Esophagus squamous epithelium (tissue), 4 donors: ENCODE results near the gene CA11.

Source experiments
- POLR2A ChIP-seq, 4 donors: fragments of 450-650 bp; IDR thresholded peaks; one replicate each; pipeline ENCODE4 v1.6.1; 2017; ENCODE audit warnings: antibody characterized with exemption in 4 of 4, mild to moderate bottlenecking in 4 of 4, moderate library complexity in 3 of 4
- TF ChIP-seq, protein P1 (sequence below), 6 experiments: fragments of 450-650 bp in 4 of 6; fragments of 200-600 bp in 2 of 6; sonication (generic) in 2 of 6; IDR thresholded peaks; one replicate each; pipeline ENCODE4 v1.5.1; 2016 to 2019; ENCODE audit warnings: antibody characterized with exemption in 6 of 6, mild to moderate bottlenecking in 4 of 6, moderate library complexity in 4 of 6

DNA sequence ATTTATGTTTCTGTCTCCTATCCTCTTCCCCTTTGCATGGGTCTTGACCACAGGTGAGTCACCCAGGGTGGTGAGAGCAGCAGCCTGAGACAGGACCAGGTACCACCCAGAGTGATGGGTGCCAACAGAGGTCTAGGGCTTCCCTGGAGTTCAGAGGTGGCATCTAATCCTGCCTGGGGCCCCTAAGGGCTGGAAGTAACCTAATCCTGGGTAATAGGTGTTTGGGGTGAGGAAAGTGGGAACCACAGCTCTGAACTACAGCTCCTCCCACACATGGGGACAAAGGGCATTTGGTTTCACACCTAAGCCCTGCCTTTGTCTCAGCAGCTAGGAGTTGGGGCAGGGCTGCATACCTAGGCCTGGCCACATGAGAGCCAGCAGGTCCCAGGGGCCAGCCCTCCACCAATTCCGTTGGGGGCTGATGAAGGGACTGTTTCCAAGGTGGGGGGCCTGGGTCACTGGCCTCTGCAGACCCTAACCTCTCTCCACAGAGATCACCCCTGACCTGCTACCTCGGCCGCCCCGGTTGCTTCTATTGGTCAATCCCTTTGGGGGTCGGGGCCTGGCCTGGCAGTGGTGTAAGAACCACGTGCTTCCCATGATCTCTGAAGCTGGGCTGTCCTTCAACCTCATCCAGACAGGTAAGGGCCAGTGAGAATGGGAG is 18.7 kb downstream of the CA11 start:
- TF ChIP-seq, protein P1, sequence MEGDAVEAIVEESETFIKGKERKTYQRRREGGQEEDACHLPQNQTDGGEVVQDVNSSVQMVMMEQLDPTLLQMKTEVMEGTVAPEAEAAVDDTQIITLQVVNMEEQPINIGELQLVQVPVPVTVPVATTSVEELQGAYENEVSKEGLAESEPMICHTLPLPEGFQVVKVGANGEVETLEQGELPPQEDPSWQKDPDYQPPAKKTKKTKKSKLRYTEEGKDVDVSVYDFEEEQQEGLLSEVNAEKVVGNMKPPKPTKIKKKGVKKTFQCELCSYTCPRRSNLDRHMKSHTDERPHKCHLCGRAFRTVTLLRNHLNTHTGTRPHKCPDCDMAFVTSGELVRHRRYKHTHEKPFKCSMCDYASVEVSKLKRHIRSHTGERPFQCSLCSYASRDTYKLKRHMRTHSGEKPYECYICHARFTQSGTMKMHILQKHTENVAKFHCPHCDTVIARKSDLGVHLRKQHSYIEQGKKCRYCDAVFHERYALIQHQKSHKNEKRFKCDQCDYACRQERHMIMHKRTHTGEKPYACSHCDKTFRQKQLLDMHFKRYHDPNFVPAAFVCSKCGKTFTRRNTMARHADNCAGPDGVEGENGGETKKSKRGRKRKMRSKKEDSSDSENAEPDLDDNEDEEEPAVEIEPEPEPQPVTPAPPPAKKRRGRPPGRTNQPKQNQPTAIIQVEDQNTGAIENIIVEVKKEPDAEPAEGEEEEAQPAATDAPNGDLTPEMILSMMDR (IDR thresholded peaks at IDR 0.05): no peak
- TF ChIP-seq POLR2A (IDR thresholded peaks at IDR 0.05): no peak
